HTR-8/SVneo (cell line): ENCODE measurements around the gene COL11A1.
"Not testable (repeated sequence)": the region's sequence is repeated elsewhere in the genome, so short reads cannot be mapped to it uniquely, and the experiment has no call there.

ENCODE experiments used
- DNase-seq: peaks from one replicate; pipeline ENCODE4 v3.0.0; 2011; ENCODE audit warnings: low spot score, mixed read lengths; ENCODE audit not compliant: insufficient read length
- FAIRE-seq: peaks from 2 replicates; lab custom pipeline; 2011; peaks lifted over from hg19 to GRCh38; lab: Jason Lieb, UNC

COL11A1 gene

DNA sequence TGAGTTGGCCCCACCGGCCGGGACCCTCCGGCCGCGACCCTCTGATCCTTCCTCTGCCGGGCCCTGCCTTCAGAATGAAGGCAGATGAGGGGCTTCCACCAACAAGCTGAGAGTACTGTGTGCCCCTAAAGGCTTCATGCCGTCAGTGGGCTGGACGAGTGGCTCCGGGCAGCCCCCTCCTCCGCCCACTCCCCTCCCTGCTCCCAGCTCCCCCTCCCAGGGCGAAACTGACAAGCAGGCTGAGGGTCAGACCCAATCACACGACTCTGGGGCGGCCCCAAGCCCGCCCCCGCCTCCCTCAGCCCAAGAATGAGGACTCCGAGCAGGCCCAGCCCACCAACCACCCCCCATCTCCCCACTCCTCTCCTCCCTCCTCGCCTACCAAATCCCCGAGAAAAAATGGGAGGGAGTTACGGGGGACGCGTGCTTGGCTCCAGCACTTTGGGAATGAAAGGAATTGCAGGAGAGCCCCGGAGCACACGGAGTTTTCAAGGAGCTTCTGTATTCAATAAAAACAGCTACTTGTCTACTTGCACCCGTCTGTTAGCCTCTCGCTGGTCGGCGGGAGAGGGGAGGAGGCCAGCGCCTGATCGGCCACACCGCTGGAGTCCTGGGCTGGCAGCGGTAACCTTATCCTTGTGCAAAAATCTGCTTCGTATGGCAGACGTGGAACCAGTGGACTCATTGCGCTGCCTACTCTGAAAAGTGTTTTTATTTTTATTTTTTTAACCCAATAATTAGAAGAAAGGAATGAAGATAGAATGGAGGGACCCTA lies at the start of gene COL11A1:
Gene COL11A1 (minus strand): TSS at position 147 of the 775 bp plus-strand sequence. CDS start 344 bp downstream, outside the sequence.
- DNase-seq (no peak), FAIRE-seq (no peak)

- FAIRE-seq = no peak
- DNase-seq = no peak
Measured at GRCh38 chr1:103156966-103157365, 48.6 kb upstream of the COL11A1 start.

GRCh38 chr1:103146166-103146565 lies 37.8 kb upstream of the COL11A1 start:
- no peak for DNase-seq

DNA sequence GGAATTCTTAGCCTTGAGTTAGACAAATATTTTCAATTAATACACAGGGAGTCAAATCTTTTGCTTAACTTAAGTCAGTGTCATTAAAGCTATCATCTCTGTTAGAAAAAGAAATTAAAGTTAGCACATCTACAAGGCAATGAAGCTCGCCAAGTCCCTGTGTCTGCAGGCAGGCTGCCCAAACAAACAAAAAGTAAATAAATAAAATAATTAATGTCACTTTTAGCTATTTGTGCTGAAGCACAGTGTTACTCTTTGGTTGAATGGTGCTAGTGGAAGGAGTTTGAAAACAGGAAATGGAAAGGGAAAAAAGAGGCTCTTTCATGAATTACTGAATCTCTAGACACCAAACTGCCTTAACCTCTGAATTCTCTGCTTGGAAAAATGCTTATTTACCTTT lies 37.1 kb upstream of the COL11A1 start:
- FAIRE-seq = no peak
- no peak for DNase-seq

More at GRCh38 chr1:103146166-103146565, 37.8 kb upstream of the COL11A1 start:
- FAIRE-seq = no peak

DNA sequence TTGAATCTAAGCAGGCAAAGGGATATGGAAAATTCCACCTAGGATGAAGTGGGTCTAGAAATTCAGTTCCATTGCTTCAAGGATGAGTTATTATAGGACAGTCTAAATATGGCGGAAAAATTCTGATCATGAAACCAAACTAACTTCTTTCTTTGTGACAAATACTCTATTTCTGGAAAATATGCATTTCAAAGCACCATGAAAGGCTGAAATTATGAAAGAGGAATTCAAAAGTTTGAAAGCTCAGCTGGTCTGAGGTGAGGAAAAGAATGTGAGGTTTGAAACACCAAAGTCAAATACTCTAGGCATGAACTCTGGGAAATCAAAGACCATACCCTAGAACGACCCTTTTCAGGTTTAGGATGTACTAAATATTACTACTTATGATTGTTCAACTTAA lies 36.4 kb upstream of the COL11A1 start:
- DNase-seq (no peak), FAIRE-seq (no peak)

GRCh38 chr1:103142461-103142860 lies 34.1 kb upstream of the COL11A1 start:
- FAIRE-seq (no peak), DNase-seq (no peak)

DNA sequence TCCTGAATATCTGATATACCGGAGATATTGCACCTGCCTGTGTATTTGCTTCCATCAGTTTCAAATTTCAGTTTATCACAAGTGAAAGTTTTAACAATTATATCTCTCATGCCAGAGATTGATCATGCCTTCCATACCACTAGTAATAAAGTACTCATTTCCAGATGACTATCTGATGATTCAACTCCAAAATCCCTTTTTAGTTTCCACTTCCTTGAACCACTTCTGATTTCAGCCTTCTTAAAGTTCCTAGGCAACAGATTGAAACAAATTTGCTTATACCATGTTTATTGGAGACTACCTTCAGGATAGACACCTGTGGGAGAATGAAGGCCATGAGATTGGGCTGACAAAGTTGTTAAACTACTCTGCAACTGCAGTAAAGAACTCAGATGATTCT lies 21.5 kb upstream of the COL11A1 start:
- DNase-seq (no peak), FAIRE-seq (no peak)

GRCh38 chr1:103129255-103129654 lies 20.9 kb upstream of the COL11A1 start:
- no peak for FAIRE-seq

GRCh38 chr1:103128256-103128655 lies 19.9 kb upstream of the COL11A1 start:
- DNase-seq, FAIRE-seq: not testable (repeated sequence)

More at GRCh38 chr1:103129255-103129654, 20.9 kb upstream of the COL11A1 start:
- no peak for DNase-seq

DNA sequence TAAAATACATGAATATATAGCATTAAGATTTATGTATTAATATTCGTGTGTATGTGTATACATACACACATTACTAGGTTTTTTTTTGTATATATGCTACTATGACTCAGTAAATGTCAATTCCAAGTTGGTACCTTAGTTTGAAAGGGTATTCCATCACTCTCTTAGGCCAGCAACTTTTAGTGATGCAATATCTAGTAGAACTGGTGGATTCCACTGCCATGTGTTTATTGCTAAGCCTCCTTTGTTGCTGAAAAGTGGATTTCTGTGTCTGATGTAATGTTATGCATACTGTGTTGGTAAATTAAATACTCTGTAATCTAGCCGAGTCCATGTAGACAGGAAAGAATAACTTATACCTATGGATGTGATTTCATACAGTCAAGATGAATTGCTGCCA lies 16.9 kb upstream of the COL11A1 start:
- DNase-seq (no peak), FAIRE-seq (no peak)

GRCh38 chr1:103122983-103123720 lies 14.8 kb upstream of the COL11A1 start:
- FAIRE-seq = no peak
- no peak for DNase-seq

DNA sequence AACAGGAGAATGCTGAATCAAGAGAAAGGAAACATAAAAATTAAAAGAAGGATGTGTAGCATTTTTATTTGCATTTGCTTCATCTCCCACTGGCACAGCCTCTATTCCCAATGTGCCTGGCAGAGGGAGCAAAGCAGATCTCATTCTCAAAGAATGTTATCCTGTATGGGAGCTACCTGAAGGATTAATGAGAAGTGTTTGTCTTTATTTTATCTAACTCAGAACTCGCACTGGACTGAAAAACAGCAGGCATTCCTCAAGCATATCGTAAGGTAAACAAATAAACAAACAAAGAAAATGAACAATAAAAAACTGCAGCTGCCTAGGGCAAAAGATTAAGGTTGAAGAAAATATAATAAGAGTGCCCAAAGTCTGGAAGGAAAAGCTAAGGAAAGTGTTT lies 12.7 kb upstream of the COL11A1 start:
- FAIRE-seq = no peak

DNA sequence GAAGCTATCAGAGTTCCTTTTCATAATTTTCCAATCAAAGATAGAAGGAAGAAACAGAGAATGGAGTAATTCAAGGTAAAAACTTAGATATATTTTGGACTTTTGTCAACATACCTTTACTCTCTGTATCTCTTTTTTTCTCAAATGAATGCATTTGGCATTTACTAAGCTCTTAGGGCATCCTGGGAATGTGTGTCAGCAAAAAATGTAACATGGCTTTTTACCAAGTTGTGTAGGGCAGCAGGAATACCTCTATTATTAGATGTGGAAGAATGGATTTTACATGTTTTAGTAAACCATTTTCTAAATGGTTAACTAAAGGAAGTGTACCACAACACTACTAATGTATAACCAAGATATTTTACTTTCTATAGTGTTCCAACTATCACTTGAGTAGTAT lies 4.2 kb upstream of the COL11A1 start:
- FAIRE-seq (no peak), DNase-seq (no peak)

More for the DNA sequence above, 12.7 kb upstream of the COL11A1 start:
- DNase-seq = no peak

GRCh38 chr1:103111926-103112325 lies 3.6 kb upstream of the COL11A1 start:
- FAIRE-seq = no peak
- no peak for DNase-seq

DNA sequence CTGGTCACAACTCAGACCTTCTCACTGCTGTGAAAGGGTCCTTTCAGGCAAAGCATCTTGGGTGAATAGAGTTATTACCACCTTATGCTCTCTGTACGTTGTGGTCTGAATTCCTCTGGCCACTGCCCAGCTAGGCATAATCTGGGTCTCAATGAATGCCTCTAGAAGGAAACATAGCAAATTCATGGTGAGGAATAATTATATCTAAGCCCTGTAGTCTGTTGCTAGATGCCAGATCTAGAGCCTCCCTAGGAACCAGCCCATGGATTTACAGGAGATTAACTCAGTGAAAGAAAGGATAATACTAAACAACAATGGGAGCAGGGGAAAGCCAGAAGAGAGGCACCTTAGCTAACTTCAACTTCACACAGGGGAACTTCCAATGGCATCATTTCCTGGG lies 2.4 kb upstream of the COL11A1 start:
- DNase-seq (no peak), FAIRE-seq (no peak)

DNA sequence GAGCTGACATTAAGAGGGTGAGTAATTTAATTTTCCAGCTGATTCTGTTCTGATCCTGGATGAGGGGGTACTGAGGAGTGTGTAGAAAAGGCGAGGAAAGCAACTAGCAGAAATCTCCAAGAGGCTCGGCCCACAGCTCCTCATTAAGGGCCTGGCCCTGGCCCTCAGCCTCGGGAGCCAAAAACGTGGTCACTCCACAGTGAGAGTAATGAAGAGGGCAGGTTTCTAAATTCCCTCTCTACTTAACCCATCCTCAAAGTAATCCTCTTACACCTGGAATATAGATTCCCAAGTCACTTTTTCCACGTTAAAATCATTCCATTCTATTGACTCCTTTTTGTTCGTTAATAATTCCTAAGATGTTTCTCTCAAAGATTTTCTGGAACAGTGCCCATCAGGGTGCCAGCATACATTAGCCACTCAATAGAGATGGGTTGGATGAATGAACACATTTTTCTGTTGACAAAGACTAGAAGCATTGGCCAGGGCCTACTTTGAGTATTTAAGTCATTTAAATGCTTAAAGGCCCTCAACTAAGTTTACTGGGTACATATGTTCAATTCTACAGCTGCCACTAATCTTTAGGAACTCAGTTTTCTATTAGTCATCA lies 1.1 kb upstream of the COL11A1 start:
- no peak for FAIRE-seq
- no peak for DNase-seq

- FAIRE-seq (no peak), DNase-seq (no peak)
Measured at GRCh38 chr1:103107741-103108375, 464 bp downstream of the COL11A1 start.

GRCh38 chr1:103106426-103107341 lies 1.6 kb downstream of the COL11A1 start:
- no peak for FAIRE-seq
- DNase-seq = peak; percentile 14

DNA sequence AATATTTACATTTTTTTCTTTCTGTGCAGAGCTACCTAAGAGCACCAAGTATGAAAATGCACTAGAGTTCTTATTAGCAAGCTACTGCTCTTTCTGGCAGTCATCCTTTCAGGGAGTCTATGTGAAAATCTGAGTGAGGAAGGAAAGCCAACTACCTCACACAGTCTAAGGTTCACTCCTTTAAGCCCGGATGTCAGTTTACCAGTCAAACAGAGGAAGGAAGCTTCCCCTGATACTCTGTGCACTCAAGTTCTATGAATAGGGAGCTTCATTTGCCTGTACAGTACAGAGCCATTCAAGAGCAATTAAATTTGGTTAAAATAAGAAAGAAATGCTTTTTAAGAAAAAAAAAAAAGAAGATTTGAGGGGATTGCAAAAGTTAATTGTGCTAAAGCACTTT lies 6.9 kb downstream of the COL11A1 start:
- no peak for DNase-seq
- no peak for FAIRE-seq

- no peak for DNase-seq
- FAIRE-seq = no peak
Measured at GRCh38 chr1:103089221-103089620, 19.1 kb downstream of the COL11A1 start.
